DND-41 (cell line): Measurements from ENCODE around the gene DHCR24.

Experiments used
- EZH2 ChIP-seq: IDR thresholded peaks from 3 replicates; pipeline ENCODE4 v1.6.1; 2012; ENCODE audit warnings: borderline replicate concordance, low read depth, mild to moderate bottlenecking, moderate library complexity, low read length, inconsistent platforms; ENCODE audit not compliant: severe bottlenecking
- TF ChIP-seq, protein P1 (sequence below): IDR thresholded peaks from 2 replicates; pipeline ENCODE4 v1.5.1; 2012; ENCODE audit warnings: borderline replicate concordance, low read length, moderate library complexity, mild to moderate bottlenecking; ENCODE audit not compliant: poor library complexity, severe bottlenecking; ENCODE audit errors: extremely low read depth

DNA sequence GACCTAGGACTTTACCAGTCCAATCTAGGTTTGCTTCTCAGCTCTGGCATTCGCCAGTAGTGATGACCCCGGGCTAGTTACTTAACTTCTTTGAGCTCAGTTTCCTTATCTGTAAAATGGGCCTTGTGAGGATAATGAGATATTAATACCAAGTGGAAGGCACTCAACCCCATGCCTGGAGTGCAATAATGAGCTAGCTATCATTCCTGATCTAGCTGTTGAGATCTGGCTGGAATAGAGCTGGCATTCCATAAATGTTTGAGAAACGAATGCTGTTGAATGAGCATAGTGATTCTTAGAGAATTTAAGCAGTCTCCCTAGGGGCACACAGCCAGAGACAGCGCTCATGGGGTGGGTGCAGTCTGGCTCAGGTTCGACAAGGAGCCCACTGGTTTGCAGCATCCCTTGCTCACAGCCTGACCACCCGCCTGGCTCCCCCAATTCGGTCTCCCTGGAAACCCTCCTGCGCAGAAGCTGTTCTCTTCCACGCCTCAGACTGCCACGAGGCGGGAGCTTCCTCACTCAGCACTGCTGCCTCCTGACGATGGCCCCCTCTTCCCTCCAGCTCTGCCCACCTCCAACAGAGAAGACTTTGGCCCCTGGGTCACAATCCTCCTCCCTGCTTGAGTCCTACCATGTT, 32.5 kb downstream of the DHCR24 start:
- no peak for TF ChIP-seq EZH2
- TF ChIP-seq, protein P1, sequence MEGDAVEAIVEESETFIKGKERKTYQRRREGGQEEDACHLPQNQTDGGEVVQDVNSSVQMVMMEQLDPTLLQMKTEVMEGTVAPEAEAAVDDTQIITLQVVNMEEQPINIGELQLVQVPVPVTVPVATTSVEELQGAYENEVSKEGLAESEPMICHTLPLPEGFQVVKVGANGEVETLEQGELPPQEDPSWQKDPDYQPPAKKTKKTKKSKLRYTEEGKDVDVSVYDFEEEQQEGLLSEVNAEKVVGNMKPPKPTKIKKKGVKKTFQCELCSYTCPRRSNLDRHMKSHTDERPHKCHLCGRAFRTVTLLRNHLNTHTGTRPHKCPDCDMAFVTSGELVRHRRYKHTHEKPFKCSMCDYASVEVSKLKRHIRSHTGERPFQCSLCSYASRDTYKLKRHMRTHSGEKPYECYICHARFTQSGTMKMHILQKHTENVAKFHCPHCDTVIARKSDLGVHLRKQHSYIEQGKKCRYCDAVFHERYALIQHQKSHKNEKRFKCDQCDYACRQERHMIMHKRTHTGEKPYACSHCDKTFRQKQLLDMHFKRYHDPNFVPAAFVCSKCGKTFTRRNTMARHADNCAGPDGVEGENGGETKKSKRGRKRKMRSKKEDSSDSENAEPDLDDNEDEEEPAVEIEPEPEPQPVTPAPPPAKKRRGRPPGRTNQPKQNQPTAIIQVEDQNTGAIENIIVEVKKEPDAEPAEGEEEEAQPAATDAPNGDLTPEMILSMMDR: no peak
